Keratinocyte (primary cell): ENCODE data around the gene ACKR3. TPM values are rescaled to one million over a fixed set of nuclear protein-coding genes. Genes with fewer than 3 reads are reported as not detected.

Source experiments
- DNase-seq: peaks from one replicate; pipeline ENCODE4 v3.0.0-alpha.2; 2011; ENCODE audit warnings: low read depth, missing footprints, low spot score
- FAIRE-seq: peaks from 2 replicates; lab custom pipeline; 2011; peaks lifted over from hg19 to GRCh38; lab: Jason Lieb, UNC
- H2AFZ ChIP-seq: 2 replicates; pipeline ENCODE4 v1.6.0; 2012; ENCODE audit warnings: low read length, control low read depth, inconsistent platforms; ENCODE audit not compliant: control insufficient read depth
- H3K27ac ChIP-seq: 2 replicates; pipeline ENCODE4 v1.5.1; 2011; ENCODE audit warnings: low read length; ENCODE audit not compliant: control insufficient read depth, insufficient read depth
- H3K27me3 ChIP-seq: 3 replicates; pipeline ENCODE4 v1.6.0; 2011; ENCODE audit warnings: low read length; ENCODE audit not compliant: control insufficient read depth, insufficient read depth; ENCODE audit errors: extremely low read depth
- H3K36me3 ChIP-seq, 2 experiments: 2 replicates in 1 of 2; 3 replicates in 1 of 2; pipeline ENCODE4 v1.5.1; 2011; ENCODE audit warnings: low read length in 2 of 2, mild to moderate bottlenecking in 1 of 2; ENCODE audit not compliant: control insufficient read depth in 2 of 2, insufficient read depth in 2 of 2; ENCODE audit errors: extremely low read depth in 1 of 2
- H3K4me1 ChIP-seq: 3 replicates; pipeline ENCODE4 v1.5.1; 2011; ENCODE audit warnings: low read length; ENCODE audit not compliant: control insufficient read depth, insufficient read depth; ENCODE audit errors: extremely low read depth
- H3K4me2 ChIP-seq: 3 replicates; pipeline ENCODE4 v1.6.0; 2011; ENCODE audit warnings: low read depth, low read length; ENCODE audit not compliant: control insufficient read depth, insufficient read depth; ENCODE audit errors: extremely low read depth
- H3K4me3 ChIP-seq, 3 experiments: fragments of 200-600 bp in 1 of 3; sonication (generic) in 1 of 3; 2 replicates in 2 of 3; 3 replicates in 1 of 3; pipeline ENCODE4 v1.5.1; 2011 to 2016; ENCODE audit warnings: low read length in 3 of 3, mild to moderate bottlenecking in 3 of 3, control low read depth in 2 of 3, inconsistent platforms in 1 of 3, low read depth in 1 of 3, mixed read lengths in 1 of 3, mixed run types in 1 of 3, moderate library complexity in 1 of 3; ENCODE audit not compliant: control insufficient read depth in 2 of 3, insufficient read depth in 2 of 3; ENCODE audit errors: extremely low read depth in 1 of 3
- H3K79me2 ChIP-seq: 2 replicates; pipeline ENCODE4 v1.6.0; 2012; ENCODE audit warnings: low read length; ENCODE audit not compliant: control insufficient read depth, insufficient read depth
- H3K9ac ChIP-seq: 3 replicates; pipeline ENCODE4 v1.6.0; 2011; ENCODE audit warnings: low read length; ENCODE audit not compliant: control insufficient read depth, insufficient read depth; ENCODE audit errors: extremely low read depth
- H3K9me1 ChIP-seq: 3 replicates; pipeline ENCODE4 v1.6.0; 2011; ENCODE audit warnings: low read length; ENCODE audit not compliant: control insufficient read depth, insufficient read depth; ENCODE audit errors: extremely low read depth
- H3K9me3 ChIP-seq: 2 replicates; pipeline ENCODE4 v1.5.1; 2012; ENCODE audit warnings: low read depth, low read length; ENCODE audit not compliant: control insufficient read depth
- H4K20me1 ChIP-seq: 3 replicates; pipeline ENCODE4 v1.6.0; 2011; ENCODE audit warnings: low read length; ENCODE audit not compliant: control insufficient read depth, insufficient read depth; ENCODE audit errors: extremely low read depth
- EZH2 ChIP-seq: IDR thresholded peaks from one replicate; pipeline ENCODE4 v1.6.1; 2012; ENCODE audit warnings: inconsistent platforms, mild to moderate bottlenecking, low read length, moderate library complexity
- dilution Hi-C: fragments of 300-500 bp; cut with MboI; formaldehyde crosslinking; loops from one replicate; pipeline ENCODE4 v1.7.0; 2020; ENCODE audit warnings: low sequenced_read_pairs; ENCODE audit not compliant: extremely low pct_ligation_motif_present
- polyA plus RNA-seq, 5 experiments: library from polyadenylated mRNA; depleted of rRNA in 3 of 5; stranded (reverse) in 3 of 5; stranded (forward) in 1 of 5; unstranded in 1 of 5; fragments of >200 nt; gene quantifications; 1 replicate in 1 of 5; 2 replicates in 3 of 5; 3 replicates in 1 of 5; pipeline versions ENCODE4 v1.2.1 to v1.2.3, GENCODE V29; 2011 to 2012; ENCODE audit warnings: missing spikeins in 2 of 5, low read depth in 1 of 5, low replicate concordance in 1 of 5
- TF ChIP-seq, protein P1 (sequence below), 3 experiments: IDR thresholded peaks in 1 of 3; conservative IDR thresholded peaks in 1 of 3; optimal IDR thresholded peaks in 1 of 3; 2 replicates in 2 of 3; 3 replicates in 1 of 3; pipeline versions ENCODE3 to v1.5.1; 2011; ENCODE audit warnings: low read length in 3 of 3, mild to moderate bottlenecking in 3 of 3, moderate library complexity in 2 of 3, control low read depth in 1 of 3, inconsistent platforms in 1 of 3; ENCODE audit not compliant: insufficient read depth in 2 of 3; ENCODE audit errors: extremely low read depth in 1 of 3

The ACKR3 gene
- polyA plus RNA-seq, 1 donor (not counting 4 experiments of a cell fraction or from before 2014, with no cell fraction given): 29.4 TPM

DNA sequence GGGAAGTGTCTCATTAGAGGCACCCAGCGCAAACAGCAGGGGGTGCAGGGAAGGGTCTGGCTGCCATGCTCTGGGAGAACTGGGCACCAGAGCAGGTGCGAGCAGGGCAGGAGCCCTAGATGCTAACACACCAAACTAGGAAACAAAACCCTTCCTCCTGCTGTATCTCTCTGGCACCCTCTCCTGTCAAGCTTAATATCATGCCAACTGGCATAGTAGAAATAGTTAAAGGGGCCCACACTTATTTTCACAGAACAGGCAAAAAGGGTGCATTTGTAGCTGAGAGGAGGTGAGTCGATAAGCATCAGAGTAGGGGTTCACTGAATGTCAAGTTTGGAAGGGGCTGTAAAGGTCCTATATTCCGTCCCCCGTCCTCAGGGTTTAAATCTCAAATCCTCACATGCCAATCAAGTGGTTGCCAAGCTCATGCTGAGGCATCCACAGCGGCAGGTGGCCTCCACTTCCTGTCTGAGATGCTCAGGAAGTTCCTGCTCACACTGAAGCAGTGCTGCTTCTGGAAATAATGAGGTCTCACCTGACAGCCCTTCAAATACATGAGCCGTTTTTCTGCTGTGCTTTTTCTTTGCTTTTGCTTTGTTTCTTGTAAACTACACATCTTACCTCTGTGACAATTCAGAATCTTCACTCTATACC, 14.9 kb upstream of the ACKR3 start:
- Histone ChIP-seq H3K9me1 (no peaks in the 10 kb centered on the region), H3K27ac (no peak overlapping the region), H3K4me1 (no peaks in the 10 kb centered on the region), H3K4me2 (no peak overlapping the region), H3K9me3 (no peaks in the 10 kb centered on the region), H3K4me3 (no peak overlapping the region), H4K20me1 (no peaks in the 10 kb centered on the region), H3K79me2 (no peaks in the 10 kb centered on the region), H3K9ac (no peak overlapping the region), H2AFZ (no peak overlapping the region), H3K27me3 (no peaks in the 10 kb centered on the region), H3K36me3 (no peaks in the 10 kb centered on the region)
- no peak for DNase-seq
- FAIRE-seq: no peak
- dilution Hi-C loops: no loop called here
- TF ChIP-seq, protein P1, sequence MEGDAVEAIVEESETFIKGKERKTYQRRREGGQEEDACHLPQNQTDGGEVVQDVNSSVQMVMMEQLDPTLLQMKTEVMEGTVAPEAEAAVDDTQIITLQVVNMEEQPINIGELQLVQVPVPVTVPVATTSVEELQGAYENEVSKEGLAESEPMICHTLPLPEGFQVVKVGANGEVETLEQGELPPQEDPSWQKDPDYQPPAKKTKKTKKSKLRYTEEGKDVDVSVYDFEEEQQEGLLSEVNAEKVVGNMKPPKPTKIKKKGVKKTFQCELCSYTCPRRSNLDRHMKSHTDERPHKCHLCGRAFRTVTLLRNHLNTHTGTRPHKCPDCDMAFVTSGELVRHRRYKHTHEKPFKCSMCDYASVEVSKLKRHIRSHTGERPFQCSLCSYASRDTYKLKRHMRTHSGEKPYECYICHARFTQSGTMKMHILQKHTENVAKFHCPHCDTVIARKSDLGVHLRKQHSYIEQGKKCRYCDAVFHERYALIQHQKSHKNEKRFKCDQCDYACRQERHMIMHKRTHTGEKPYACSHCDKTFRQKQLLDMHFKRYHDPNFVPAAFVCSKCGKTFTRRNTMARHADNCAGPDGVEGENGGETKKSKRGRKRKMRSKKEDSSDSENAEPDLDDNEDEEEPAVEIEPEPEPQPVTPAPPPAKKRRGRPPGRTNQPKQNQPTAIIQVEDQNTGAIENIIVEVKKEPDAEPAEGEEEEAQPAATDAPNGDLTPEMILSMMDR (optimal IDR thresholded peaks at IDR 0.05 in 1 of 3, IDR thresholded peaks at IDR 0.05 in 1 of 3, conservative IDR thresholded peaks at IDR 0.05 in 1 of 3; ENCODE audit: extremely low read depth in 1 of 3, insufficient read depth in 2 of 3, low read length in 3 of 3): no peak
- no peak for TF ChIP-seq EZH2

DNA sequence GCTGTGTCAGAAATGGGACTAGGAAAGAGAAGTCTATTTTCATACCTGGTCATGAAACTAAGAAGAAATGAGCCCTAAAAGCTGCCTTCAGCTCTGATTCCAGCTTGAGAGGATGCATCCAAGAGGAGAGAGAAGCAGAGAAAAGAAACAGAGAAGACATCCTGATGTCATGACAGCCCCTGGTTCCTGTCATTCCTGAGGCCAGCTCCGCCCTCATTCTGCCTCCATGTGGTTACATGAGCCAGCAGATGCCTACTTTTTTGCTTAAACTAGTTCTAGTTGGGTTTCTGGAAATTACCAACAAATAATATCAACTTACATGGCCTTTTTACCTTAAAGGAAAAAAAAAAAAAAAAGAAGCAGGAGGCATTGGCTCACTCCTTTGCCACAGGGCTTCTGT, 14.1 kb upstream of the ACKR3 start:
- no peak for DNase-seq

More for the DNA sequence above, 14.1 kb upstream of the ACKR3 start:
- Histone ChIP-seq H3K36me3 (no peaks in the 10 kb centered on the region), H3K4me2 (no peak overlapping the region), H2AFZ (no peak overlapping the region), H4K20me1 (no peaks in the 10 kb centered on the region), H3K9me1 (no peaks in the 10 kb centered on the region), H3K27me3 (no peaks in the 10 kb centered on the region), H3K4me3 (no peak overlapping the region), H3K79me2 (no peaks in the 10 kb centered on the region), H3K27ac (no peak overlapping the region), H3K9me3 (no peaks in the 10 kb centered on the region), H3K9ac (no peak overlapping the region), H3K4me1 (no peaks in the 10 kb centered on the region)
- TF ChIP-seq, protein P1 (optimal IDR thresholded peaks at IDR 0.05 in 1 of 3, IDR thresholded peaks at IDR 0.05 in 1 of 3, conservative IDR thresholded peaks at IDR 0.05 in 1 of 3; ENCODE audit: extremely low read depth in 1 of 3, insufficient read depth in 2 of 3, low read length in 3 of 3): no peak
- no peak for FAIRE-seq
- dilution Hi-C loops: no loop called here
